Fibroblast of the aortic adventitia (primary cell): ENCODE measurements around the gene KHDC1L. TPM values are rescaled to one million over a fixed set of nuclear protein-coding genes. Genes with fewer than 3 reads are reported as not detected.

Experiments
- DNase-seq: peaks from one replicate; pipeline ENCODE4 v3.0.0-alpha.2; 2010; ENCODE audit warnings: low read depth
- H3K4me3 ChIP-seq: 2 replicates; pipeline ENCODE4 v1.5.1; 2011; ENCODE audit warnings: low read depth, mild to moderate bottlenecking, control low read depth, low read length, moderate library complexity
- total RNA-seq: library from RNA; depleted of rRNA; stranded (reverse); fragments of >200 nt; gene quantifications from 2 replicates; pipeline ENCODE4 v1.2.3, GENCODE V29; 2012; ENCODE audit warnings: low replicate concordance
- TF ChIP-seq, protein P1 (sequence below): IDR thresholded peaks from 2 replicates; pipeline ENCODE4 v1.5.1; 2011; ENCODE audit warnings: mild to moderate bottlenecking, low read length, control low read depth, inconsistent platforms; ENCODE audit not compliant: insufficient read depth

The KHDC1L gene
- total RNA-seq, 1 donor: not detected

DNA sequence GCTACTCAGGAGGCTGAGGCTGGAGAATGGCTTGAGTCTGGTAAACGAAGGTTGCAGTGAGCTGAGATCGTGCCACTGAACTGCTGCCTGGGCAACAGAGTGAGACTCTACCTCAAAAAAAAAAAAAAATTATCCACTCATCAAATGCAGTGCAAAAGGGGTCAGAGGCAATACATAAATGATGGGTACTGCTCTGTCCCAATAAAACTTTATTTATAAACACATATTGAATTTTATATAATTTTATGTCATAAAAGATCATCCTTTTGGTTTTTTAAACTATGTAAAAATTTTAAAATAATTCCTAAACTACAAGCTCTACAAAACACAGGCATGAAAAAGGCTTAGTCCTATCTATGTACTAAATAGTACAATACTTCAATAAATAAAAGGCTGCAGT lies 27.4 kb upstream of the KHDC1L start:
- no peak overlapping the region for H3K4me3 ChIP-seq
- no peak for DNase-seq
- TF ChIP-seq, protein P1, sequence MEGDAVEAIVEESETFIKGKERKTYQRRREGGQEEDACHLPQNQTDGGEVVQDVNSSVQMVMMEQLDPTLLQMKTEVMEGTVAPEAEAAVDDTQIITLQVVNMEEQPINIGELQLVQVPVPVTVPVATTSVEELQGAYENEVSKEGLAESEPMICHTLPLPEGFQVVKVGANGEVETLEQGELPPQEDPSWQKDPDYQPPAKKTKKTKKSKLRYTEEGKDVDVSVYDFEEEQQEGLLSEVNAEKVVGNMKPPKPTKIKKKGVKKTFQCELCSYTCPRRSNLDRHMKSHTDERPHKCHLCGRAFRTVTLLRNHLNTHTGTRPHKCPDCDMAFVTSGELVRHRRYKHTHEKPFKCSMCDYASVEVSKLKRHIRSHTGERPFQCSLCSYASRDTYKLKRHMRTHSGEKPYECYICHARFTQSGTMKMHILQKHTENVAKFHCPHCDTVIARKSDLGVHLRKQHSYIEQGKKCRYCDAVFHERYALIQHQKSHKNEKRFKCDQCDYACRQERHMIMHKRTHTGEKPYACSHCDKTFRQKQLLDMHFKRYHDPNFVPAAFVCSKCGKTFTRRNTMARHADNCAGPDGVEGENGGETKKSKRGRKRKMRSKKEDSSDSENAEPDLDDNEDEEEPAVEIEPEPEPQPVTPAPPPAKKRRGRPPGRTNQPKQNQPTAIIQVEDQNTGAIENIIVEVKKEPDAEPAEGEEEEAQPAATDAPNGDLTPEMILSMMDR: no peak

DNA sequence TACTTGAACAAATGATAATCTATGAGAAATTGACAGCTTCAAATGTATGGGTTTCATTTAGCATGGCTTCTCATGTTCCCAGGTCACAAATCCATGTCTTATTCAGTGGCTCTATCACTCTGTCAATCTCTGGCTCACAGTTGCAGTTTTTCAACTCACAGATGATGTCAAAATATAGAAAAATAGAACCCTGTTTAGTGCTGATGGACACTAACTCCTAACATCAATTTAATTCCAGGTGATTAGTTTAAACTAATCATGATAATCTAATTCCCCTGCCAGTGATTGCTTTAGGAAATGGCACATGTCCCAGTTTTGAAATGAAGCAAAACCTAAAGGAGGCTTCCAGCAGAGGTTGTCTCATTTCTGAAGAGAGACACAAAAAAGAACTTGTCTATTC lies 24.7 kb upstream of the KHDC1L start:
- H3K4me3 ChIP-seq: no peak overlapping the region
- TF ChIP-seq, protein P1: no peak
- no peak for DNase-seq

DNA sequence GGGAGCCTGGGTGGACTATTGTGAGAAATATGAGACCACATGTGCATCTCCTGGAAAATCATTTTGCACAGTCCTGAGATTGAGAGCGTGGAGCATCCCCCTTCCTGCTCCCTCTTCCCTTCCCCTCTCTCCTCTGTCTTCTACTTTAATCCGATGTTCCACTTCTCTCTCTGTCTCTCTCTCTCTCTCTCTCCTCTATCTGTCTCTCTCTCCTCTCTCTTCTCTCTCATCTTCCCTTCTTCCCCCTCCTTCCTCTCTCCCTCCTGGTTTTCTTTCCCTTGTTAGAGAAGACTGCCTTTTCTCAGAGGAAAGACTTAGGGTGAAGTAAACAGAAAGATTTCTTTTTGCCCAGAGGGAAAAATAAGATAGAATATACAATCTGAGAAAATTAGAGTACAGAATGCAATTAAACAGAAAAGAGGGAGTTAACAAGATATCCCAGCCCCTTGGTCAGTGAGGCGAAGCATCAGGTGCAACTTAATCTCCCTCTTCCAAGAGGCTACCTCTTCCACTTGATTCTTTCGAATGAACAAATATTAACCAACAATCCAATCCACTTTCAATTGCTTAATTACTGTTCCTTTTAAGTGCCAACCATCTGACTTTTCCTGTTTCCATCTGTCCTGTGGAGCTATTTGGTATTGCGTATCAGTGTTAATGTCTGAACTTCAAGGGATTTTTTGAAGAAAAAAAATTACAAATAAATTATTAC lies 23.1 kb upstream of the KHDC1L start:
- no peak for DNase-seq
- TF ChIP-seq, protein P1: no peak
- no peak overlapping the region for H3K4me3 ChIP-seq

DNA sequence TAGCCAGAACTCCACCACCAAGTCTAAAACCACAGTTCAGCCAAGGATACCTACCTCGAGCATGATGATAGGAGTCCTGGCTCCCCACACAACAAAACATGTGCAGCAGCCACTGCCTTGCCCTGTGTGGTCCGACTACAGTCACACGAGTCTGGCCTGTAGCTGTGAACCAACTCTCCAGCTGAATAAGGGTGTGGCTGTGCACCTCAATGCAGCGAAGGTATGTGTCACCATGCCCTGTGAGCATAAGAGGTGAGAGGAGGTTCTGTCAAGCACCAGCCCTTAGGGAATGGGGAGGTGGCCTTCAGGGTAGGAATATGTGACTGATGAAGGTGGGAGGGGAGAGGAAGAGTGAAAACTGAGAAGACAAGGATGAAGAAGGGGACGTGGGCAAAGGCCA lies 16.7 kb upstream of the KHDC1L start:
- no peak for DNase-seq
- no peak overlapping the region for H3K4me3 ChIP-seq
- TF ChIP-seq, protein P1: no peak

DNA sequence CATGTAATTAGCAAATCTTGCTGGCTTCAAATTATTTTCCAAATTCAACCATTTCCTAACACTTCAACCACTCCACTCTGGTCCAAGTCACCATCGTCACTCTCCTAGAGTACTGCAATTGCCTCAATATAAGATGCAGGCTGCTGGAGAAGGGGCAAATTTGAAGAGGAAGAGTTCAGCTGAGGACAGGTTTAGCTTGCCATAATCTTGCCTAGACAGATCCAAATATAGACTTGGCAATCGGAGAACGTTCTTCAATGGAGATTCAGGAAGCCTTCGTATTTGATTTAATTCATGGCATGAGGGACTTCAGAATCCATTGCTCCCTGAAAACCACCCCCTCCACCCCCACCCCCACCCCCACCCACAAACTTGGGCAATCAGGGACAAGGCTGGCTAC lies 15.4 kb upstream of the KHDC1L start:
- DNase-seq: no peak
- no peak overlapping the region for H3K4me3 ChIP-seq
- TF ChIP-seq, protein P1: no peak

DNA sequence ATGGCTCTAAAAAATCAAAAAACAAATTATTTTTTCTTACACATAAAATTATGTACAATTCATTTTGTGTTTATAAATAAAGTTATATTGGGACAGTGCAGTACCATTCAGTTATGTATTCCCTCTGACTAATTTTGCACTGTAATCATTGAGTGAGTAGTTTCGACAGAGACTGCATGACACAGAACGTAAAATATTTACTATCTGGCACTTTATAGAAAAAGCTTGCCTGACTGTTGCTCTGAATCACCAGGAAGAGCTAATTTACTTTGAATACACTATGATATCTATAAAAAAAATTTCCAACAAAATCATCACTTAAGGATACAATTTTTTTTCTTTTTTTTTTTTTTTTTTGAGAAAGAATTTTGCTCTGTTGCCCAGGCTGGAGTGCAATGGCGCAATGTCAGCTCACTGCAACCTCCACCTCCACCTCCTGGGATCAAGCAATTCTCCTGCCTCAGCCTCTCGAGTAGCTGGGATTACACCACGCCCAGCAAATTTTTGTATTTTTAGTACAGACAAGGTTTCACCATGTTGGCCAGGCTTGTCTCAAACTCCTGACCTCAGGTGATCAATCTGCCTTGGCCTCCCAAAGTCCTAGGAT lies 11.0 kb upstream of the KHDC1L start:
- DNase-seq: peak; percentile 94
- H3K4me3 ChIP-seq: no peak overlapping the region
- TF ChIP-seq, protein P1: no peak
